ENCODE data around the gene ARHGAP19.
"Not testable (repeated sequence)": the region's sequence is repeated elsewhere in the genome, so short reads cannot be mapped to it uniquely, and the experiment has no call there.

ARHGAP19 gene

GRCh38 chr10:97279121-97279815, 13.2 kb downstream of the ARHGAP19 start:
- DNase-seq: no peak

- peak; percentile 41 for DNase-seq
Measured at GRCh38 chr10:97278491-97278989, 13.9 kb downstream of the ARHGAP19 start.

- no peak for DNase-seq
Measured at GRCh38 chr10:97277551-97277950, 14.9 kb downstream of the ARHGAP19 start.

DNA sequence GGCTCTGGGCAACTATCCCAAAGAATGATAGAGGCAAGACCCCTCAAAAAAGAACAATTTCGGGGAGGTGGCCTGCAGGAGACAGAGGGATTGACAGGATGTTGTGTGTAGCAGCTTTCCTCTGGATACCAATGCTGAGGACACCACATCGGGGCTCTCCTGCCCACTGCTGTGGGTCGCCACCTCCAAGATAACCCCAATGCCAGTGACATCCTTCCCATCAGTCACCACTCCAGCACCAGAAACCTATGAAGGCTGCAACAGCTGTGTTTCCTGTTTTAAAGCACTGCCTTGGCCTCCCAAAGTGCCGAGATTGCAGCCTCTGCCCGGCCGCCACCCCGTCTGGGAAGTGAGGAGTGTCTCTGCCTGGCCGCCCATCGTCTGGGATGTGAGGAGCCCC, 17.6 kb downstream of the ARHGAP19 start:
- no peak for DNase-seq

DNA sequence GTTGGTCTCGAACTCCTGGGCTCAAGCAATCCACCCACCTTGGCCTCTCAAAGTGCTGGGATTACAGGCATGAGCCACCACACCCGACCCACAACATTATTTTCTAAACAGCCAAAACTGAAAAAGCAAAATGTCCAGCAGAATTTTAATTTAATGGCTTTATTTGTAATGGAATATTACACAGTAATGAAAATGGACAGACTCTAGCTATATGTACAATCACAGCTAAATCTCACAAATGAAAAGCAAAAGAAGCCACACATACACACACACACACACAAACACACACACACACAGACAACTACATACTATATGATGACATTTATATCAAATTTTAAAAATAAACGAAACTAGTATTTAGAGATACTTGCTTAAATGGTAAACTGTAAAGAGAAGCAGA, 18.7 kb downstream of the ARHGAP19 start:
- DNase-seq: no peak

DNA sequence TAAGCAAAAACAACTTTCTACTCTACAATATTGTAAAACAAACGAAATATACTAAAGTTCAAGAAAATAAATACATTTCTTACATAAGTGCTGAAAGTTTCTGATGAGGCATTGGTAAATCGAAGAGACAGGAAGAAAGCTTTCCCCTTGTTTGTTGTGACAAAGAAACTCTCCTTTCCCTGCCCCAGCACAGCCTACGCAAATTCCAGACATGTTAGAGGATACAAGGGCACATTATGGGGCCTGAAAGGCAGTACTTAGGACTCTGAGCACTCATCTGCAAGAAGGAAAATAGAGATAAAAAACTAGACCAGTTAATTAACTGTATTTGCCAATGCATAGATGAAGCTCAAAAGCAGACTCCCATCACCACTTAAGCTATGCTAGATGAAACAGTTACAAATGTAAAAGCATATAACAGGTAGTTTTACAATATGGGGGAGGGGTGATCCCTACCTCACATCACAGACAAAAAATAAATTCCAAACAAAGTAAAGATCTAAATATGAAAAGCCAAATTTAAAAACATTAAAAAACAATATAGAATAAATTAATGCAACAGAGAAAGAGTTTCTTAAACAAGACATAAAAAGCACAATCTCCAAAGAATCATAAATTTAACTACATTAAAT, 21.8 kb downstream of the ARHGAP19 start:
- DNase-seq: no peak

DNA sequence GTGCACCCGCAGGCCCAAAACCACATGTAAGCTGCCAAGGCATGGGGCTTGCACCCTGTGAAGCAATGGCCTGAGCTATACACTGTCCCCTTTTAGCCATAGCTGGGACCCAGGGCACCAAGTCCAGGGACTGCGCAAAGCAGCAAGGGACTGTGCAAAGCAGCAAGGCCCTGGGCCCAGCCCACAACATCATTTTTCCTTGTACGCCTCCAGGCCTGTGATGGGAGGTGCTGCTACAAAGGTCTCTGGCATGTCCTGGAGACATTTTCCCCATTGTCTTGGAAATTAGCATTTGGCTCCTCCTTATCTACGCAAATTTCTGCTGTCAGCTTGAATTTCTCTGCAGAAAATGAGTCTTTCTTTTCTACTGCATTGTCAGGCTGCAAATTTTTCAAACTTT, 24.8 kb downstream of the ARHGAP19 start:
- no peak for DNase-seq

DNA sequence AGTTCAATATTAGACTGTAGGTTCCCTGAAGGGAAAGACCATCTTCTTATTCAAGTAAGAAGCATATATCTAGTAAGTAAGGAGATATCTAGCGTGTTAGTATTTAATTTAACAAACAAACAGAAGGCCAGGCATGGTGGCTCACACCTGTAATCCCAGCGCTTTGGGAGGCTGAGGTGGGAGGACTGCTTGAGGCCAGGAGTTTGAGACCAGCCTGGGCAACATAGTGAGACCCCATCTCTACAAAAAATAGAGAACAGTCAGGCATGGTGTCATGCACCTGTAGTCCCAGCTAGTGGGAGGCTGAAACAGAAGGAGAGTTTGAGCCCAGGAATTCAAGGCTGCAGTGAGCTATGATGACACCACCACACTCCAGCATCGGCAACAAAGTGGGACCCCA, 27.3 kb downstream of the ARHGAP19 start:
- not testable (repeated sequence) for DNase-seq

DNA sequence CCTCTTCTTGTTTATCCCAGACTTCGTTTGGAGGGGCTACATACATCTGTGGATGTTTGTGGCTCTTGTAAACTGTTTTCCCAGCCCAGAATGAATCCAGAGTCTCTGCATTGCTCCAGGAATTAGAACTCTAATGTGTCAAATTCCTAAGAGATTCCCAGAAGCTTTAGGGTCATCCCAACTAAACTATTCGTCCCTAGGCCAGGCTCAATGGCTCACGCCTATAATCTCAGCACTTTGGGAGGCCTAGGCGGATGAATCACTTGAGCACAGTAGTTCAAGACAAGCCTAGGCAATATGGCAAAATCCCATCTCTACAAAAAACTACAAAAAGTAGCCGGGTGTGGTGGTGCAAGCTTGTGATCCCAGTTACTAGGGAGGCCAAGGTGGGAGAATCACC, 28.5 kb downstream of the ARHGAP19 start:
- DNase-seq: no peak

DNA sequence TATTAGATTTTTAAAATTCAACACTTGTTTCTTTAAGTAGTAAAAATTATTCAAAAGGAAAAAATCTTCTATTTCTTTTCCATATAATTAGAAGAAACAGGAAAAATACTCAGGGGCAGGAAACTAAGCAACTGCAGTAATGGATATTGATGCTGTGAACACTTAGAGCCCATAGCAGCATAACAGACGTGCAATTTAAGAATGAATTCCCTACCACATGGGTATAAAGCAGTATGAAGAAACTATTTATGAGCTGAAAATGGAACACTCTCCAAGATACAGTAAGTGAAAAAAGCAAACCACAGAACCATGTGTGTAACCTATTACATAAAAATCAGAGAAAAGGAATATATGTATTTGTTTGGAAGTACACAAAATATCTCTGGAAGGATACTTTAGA, 30.8 kb downstream of the ARHGAP19 start:
- DNase-seq: no peak

DNA sequence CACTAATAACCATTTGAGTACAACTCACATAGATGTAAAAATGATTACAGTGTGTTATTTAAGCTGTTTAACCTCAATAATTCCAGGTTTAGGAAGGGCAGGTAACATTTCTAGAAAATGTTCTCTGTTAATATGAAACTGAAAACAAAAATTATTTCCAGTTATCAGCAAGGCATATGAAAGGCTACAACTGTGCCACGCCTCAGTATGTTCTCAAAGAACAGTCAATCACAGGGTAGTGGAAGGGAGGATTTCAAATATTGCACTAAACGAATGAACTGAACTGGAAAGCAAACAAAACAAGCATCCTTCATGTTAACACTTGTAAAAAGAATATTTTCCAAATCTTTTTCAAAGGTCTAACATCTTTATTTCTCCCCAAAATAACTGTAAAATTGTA, 31.3 kb downstream of the ARHGAP19 start:
- DNase-seq: no peak

DNA sequence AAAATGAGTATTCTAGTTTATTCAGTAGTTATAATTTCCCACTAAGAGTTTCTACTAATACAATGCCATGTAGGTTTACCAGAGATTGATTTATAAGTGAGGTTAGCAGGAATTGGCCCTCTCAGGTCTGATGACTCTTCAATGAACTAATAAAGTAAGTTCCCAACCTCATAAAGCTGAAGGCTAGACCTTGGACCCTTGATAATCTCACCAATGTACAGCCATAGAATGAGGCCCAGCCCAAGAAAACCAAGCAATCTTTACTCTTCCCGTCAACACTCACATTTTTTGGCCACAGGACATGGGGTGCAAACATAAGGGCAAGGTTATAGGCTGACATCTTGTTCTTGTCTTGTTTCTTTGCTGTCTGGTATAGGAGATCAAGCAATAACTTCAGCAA, 33.3 kb downstream of the ARHGAP19 start:
- no peak for DNase-seq

- no peak for DNase-seq
Measured at GRCh38 chr10:97256356-97256755, 36.1 kb downstream of the ARHGAP19 start.

DNA sequence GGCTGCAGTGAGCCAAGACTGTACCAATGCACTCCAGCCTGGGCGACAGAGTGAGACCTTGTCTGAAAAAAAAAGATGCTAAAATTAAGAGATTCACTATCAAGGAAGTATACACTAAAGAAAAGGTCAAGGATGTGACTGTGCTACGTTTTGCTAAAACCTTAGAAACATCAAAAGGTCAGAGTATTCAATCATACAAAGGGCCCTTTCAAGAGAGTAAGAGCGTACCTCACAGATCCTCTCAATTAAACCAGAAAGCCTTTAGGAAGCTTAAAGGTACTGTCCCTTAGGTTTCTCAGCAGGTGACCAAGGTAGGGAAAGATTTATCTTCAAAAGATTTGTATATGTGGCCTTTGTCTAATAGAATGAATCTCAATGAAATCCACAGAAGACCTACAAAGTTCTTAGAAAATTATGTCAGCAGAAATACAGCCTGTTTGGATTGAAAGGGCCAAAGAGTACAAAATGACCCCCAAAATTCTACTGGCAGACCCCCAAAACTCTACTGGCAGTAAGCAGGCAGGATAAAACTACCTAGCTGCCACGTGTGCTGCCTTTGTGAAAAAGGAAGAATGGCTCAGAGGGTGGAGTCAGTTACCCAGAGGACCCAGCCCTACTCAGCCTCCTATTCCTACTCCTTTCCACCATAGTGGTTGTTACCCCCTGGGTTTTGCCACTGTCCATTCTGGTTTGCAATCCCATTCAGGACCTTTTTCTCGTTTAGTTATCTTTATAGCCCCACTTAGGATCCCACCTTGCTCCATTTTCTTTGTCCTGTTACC, 36.7 kb downstream of the ARHGAP19 start:
- no peak for DNase-seq

GRCh38 chr10:97254694-97255093, 37.7 kb downstream of the ARHGAP19 start:
- DNase-seq: no peak

- DNase-seq: no peak
Measured at GRCh38 chr10:97250952-97251351, 41.5 kb downstream of the ARHGAP19 start.

DNA sequence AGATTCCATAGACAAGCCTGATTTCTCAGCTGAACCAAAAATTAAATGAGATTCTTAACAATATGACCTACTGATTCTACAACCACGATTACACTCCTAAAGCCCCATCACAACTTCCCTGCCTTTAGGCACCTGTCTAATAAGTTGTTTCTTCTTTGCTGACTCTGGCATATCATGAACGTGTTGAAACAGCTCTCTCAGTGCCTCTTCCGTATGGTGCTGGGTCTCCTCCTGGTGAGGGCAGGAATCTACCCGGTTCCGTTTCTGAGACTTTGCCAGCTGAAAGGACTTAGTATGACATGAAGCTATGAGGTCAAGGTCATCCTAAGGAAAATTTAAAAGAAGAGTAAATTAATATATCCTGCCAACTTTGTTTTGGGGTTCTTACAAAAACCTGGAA, 48.6 kb downstream of the ARHGAP19 start:
- DNase-seq: no peak

- DNase-seq: no peak
Measured at GRCh38 chr10:97238855-97239254, 53.6 kb downstream of the ARHGAP19 start.

DNA sequence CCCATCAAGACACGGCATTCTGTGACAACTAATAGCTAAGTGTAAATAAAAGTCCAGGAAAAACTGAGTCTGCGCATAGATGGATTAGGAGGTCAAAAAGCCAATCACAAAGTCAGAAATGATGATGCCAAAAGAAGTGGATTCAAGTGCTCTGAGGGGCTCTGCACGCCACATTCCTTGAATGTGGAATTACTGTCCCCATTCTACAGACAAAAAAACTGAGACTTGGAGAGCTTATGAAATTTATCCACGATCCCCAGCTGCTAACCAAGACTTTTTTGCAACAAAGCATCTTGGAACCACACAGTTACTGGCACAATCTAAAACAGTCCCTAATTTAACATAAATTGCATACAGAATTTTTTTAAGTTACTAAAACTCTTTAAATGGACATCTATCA, 57.1 kb downstream of the ARHGAP19 start:
- no peak for DNase-seq

DNA sequence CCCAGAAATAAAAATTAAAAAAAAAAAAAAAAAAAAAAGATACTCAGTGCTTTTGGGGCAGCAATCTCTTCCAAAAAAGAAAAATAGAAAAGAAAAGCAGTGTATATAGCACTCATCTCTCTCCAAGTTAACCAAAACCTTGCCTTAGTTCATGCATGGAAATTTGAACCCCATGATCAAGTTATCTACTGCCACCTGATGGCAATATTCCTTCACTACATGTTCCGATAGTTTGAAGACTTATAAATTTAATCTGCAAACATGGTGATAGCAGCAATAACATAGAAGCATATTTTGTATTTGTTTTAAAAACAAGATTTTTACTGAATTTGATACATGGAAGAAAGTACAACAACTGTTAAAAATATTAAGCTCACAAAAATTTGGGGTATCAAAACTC, 58.0 kb downstream of the ARHGAP19 start:
- DNase-seq: no peak

DNA sequence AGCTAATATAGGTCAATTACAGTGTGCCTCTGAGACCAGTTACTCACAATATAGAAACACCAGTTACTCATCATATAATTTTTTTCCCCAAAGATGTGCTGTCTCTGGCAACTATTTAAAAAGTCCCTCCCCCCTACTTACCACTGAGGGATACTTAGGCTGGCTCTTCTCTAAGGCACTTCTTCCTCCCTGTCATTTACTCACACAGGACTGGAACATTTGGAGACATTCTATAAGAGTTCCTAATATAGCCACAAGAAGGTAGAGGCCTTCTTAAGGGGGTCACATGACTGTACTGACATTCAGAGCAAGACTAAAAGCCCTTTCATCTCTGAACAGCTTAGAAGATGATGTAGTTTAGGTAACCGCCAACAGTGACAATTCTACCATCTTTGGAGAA, 62.3 kb downstream of the ARHGAP19 start:
- DNase-seq: no peak

- DNase-seq: no peak
Measured at GRCh38 chr10:97229322-97230015, 63.0 kb downstream of the ARHGAP19 start.

DNA sequence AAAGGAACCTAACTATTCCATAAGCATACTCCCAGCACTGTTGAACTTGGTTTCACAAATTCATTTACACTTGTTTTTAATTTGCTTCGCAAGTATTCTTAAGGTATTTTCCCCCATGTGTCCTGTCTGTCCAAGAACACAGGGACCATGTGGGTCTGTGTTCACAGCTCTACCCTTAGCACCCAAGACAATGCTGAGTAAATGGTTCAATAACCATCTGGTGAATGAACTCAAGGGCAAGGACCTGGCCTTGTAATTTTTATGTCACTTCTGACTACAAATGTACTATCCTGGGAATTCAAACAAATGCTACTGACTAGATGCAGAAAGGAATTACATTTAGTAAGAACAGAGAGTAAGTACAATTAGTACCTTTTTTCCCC, 63.7 kb downstream of the ARHGAP19 start:
- no peak for DNase-seq
